ENCODE results near the gene CYP3A7. TPM values are rescaled to one million over a fixed set of nuclear protein-coding genes. Genes with fewer than 3 reads are reported as not detected.
A peak's percentile ranks its signal among the peaks of the same experiment; 100 is the strongest.

Gene CYP3A7
- total and polyA plus RNA-seq, 9 of the 15 experiments (the other 6 are each of a cell fraction or from before 2014, with no cell fraction given) = 0.20 TPM; not detected in 8

DNA sequence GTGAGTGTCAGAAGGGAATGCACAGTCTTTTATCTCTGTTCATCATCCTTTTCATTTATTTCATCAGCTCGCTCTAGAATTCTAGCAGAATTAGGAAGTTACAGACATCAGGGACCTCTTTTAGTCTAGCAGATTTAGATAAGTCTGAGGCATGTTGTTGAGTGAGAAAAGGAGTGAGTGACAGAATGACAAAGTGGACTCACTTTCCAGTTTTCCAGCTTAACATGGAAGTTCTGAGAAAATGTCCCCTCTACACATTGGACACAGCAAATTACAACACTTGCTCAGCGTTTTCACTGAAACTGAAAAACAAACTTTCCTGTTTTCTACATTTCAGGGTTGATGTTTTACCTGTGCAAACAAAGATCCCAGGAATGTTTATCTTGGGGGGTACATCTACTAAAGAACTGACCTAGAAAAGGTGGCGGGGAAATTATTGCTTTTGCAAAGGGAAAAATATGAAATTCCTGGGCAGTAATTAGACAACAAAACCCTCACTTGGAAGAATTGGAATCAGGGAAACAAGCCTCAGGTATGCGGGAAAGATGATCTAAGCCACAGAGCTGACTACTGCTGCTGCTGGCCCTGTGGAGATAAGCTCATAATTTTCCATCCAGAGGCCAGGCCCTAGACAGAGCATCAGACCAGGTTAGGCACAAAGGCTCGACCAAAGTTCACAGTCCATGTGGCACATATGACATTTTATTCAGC lies 40.6 kb downstream of the CYP3A7 start (continued):
- TF ChIP-seq, protein P1, sequence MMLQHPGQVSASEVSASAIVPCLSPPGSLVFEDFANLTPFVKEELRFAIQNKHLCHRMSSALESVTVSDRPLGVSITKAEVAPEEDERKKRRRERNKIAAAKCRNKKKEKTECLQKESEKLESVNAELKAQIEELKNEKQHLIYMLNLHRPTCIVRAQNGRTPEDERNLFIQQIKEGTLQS (IDR thresholded peaks at IDR 0.05) = peak; percentile 25; the same call in 1 of the 2 replicates
- TF ChIP-seq, protein P1 (CRISPR knock-in tag; conservative IDR thresholded peaks at IDR 0.05) = 0 out of 2 replicates have a peak, but pooled peaks have one; percentile 14
- TF ChIP-seq ZNF165 (CRISPR knock-in tag; IDR thresholded peaks at IDR 0.05; ENCODE audit: borderline replicate concordance) (no peak), FOXO4 (CRISPR knock-in tag; IDR thresholded peaks at IDR 0.05) (no peak), MTF1 (CRISPR knock-in tag; IDR thresholded peaks at IDR 0.05; ENCODE audit: borderline replicate concordance) (no peak), ZNF316 (IDR thresholded peaks at IDR 0.05) (no peak), ZNF668 (CRISPR knock-in tag; IDR thresholded peaks at IDR 0.05) (no peak), MTA2 (IDR thresholded peaks at IDR 0.05; ENCODE audit: low read depth) (peak; percentile 49; the same call in 1 of the 2 replicates), NR4A1 (CRISPR knock-in tag; IDR thresholded peaks at IDR 0.05) (no peak), NR4A1 (tag; IDR thresholded peaks at IDR 0.05) (no peak), ZNF239 (CRISPR knock-in tag; IDR thresholded peaks at IDR 0.05) (no peak), KLF10 (CRISPR knock-in tag; IDR thresholded peaks at IDR 0.05) (no peak)
- TF ChIP-seq, protein P2, sequence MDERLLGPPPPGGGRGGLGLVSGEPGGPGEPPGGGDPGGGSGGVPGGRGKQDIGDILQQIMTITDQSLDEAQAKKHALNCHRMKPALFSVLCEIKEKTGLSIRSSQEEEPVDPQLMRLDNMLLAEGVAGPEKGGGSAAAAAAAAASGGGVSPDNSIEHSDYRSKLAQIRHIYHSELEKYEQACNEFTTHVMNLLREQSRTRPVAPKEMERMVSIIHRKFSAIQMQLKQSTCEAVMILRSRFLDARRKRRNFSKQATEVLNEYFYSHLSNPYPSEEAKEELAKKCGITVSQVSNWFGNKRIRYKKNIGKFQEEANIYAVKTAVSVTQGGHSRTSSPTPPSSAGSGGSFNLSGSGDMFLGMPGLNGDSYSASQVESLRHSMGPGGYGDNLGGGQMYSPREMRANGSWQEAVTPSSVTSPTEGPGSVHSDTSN (CRISPR knock-in tag; IDR thresholded peaks at IDR 0.05; ENCODE audit: low read depth) = no peak
- TF ChIP-seq, protein P2 (tag; conservative IDR thresholded peaks at IDR 0.05; ENCODE audit: low read depth) = peak; percentile 63
- TF ChIP-seq, protein P3, sequence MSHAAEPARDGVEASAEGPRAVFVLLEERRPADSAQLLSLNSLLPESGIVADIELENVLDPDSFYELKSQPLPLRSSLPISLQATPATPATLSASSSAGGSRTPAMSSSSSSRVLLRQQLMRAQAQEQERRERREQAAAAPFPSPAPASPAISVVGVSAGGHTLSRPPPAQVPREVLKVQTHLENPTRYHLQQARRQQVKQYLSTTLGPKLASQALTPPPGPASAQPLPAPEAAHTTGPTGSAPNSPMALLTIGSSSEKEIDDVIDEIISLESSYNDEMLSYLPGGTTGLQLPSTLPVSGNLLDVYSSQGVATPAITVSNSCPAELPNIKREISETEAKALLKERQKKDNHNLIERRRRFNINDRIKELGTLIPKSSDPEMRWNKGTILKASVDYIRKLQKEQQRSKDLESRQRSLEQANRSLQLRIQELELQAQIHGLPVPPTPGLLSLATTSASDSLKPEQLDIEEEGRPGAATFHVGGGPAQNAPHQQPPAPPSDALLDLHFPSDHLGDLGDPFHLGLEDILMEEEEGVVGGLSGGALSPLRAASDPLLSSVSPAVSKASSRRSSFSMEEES (CRISPR knock-in tag; IDR thresholded peaks at IDR 0.05) = no peak
- TF ChIP-seq, protein P4, sequence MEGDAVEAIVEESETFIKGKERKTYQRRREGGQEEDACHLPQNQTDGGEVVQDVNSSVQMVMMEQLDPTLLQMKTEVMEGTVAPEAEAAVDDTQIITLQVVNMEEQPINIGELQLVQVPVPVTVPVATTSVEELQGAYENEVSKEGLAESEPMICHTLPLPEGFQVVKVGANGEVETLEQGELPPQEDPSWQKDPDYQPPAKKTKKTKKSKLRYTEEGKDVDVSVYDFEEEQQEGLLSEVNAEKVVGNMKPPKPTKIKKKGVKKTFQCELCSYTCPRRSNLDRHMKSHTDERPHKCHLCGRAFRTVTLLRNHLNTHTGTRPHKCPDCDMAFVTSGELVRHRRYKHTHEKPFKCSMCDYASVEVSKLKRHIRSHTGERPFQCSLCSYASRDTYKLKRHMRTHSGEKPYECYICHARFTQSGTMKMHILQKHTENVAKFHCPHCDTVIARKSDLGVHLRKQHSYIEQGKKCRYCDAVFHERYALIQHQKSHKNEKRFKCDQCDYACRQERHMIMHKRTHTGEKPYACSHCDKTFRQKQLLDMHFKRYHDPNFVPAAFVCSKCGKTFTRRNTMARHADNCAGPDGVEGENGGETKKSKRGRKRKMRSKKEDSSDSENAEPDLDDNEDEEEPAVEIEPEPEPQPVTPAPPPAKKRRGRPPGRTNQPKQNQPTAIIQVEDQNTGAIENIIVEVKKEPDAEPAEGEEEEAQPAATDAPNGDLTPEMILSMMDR (IDR thresholded peaks at IDR 0.05 in 2 of 3, conservative IDR thresholded peaks at IDR 0.05 in 1 of 3; ENCODE audit: insufficient read depth in 2 of 3, low read depth in 1 of 3, low read length in 3 of 3) = no peak
- TF ChIP-seq, protein P5, sequence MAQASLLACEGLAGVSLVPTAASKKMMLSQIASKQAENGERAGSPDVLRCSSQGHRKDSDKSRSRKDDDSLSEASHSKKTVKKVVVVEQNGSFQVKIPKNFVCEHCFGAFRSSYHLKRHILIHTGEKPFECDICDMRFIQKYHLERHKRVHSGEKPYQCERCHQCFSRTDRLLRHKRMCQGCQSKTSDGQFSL (CRISPR knock-in tag; IDR thresholded peaks at IDR 0.05) = no peak
- TF ChIP-seq, protein P5 (tag; IDR thresholded peaks at IDR 0.05) = peak in 1 of 2 experiments; percentile 46; a peak in 1 of 4 replicates
